ENCODE data around the gene NLRP9.

DNA sequence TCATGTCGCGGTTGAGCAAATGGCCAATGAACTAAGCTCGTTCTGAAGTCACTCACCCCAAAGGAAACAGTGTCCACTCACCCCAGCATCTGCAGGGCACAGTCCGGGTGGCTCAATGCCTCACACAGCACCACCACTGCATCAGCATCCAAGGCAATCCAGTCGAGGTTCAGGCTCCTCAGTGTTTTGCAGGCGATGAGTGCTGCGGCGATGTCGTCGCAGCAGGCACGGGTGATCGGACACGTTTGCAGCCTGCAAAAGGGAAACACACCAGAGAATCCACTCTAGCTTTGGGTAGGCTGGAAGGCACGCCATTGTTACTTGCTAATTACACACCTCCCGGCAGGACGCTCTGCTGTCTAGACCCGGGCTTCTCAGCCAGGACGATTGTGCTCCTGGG is 26.5 kb downstream of the NLRP9 start:
- no peak for TF ChIP-seq TAF1 (IDR thresholded peaks at IDR 0.05; ENCODE audit: borderline replicate concordance, insufficient read depth, low read length)
- no peak for TF ChIP-seq POLR2AphosphoS5 (IDR thresholded peaks at IDR 0.05; ENCODE audit: low read depth, low read length)
- no peak for TF ChIP-seq SIN3A (IDR thresholded peaks at IDR 0.05; ENCODE audit: borderline replicate concordance, insufficient read depth, low read length)
- no peak for TF ChIP-seq REST (IDR thresholded peaks at IDR 0.05; ENCODE audit: insufficient read depth in 1 of 2, low read depth in 2 of 2, low read length in 2 of 2)
